Mesothelial cell of epicardium (in vitro differentiated cells): ENCODE results near the gene PTPRCAP. TPM values are rescaled to one million over a fixed set of nuclear protein-coding genes. Genes with fewer than 3 reads are reported as not detected.

Experiments used
- DNase-seq, 2 experiments: peaks; one replicate each; pipeline ENCODE4 v3.0.0; 2021; ENCODE audit warnings: low spot score in 2 of 2; ENCODE audit not compliant: unreplicated experiment in 2 of 2
- H3K27ac Mint-ChIP-seq: 2 replicates; pipeline ENCODE4 v1.8.0; 2021; ENCODE audit warnings: mixed read lengths
- H3K27me3 Mint-ChIP-seq: 2 replicates; pipeline ENCODE4 v1.8.0; 2021; ENCODE audit warnings: low read depth, mixed read lengths
- H3K36me3 Mint-ChIP-seq: 2 replicates; pipeline ENCODE4 v1.8.0; 2021; ENCODE audit warnings: mixed read lengths
- H3K4me1 Mint-ChIP-seq: 2 replicates; pipeline ENCODE4 v1.8.0; 2021; ENCODE audit warnings: mixed read lengths
- H3K4me3 Mint-ChIP-seq: 2 replicates; pipeline ENCODE4 v1.8.0; 2021; ENCODE audit warnings: mild to moderate bottlenecking, moderate library complexity, mixed read lengths
- H3K9me3 Mint-ChIP-seq: 2 replicates; pipeline ENCODE4 v1.8.0; 2021; ENCODE audit warnings: mixed read lengths
- CTCF ChIP-seq: fragments of 200-600 bp; sonication (generic); IDR thresholded peaks from one replicate; pipeline ENCODE4 v1.5.0; 2021; ENCODE audit warnings: antibody characterized with exemption; ENCODE audit not compliant: unreplicated experiment
- total RNA-seq: library from RNA; stranded (reverse); gene quantifications from 3 replicates; pipeline ENCODE4 v1.2.1, GENCODE V29; 2021

Gene PTPRCAP
- total RNA-seq, 1 donor from 2014 or later: 1.8 TPM

GRCh38 chr11:67397536-67397935 lies 39.9 kb downstream of the PTPRCAP start:
- H3K27me3 Mint-ChIP-seq: no peaks in the 10 kb centered on the region
- H3K4me3 Mint-ChIP-seq: no peak overlapping the region

GRCh38 chr11:67396587-67397389 lies 40.7 kb downstream of the PTPRCAP start:
- H3K36me3 Mint-ChIP-seq: peaks cover 2% of the 10 kb centered on the region
- H3K4me3 Mint-ChIP-seq: no peak overlapping the region
- H3K4me1 Mint-ChIP-seq: peaks cover 19% of the 10 kb centered on the region
- H3K27ac Mint-ChIP-seq: peak overlapping the region; percentile 36
- H3K9me3 Mint-ChIP-seq: no peaks in the 10 kb centered on the region
- DNase-seq: no peak
- no peaks in the 10 kb centered on the region for H3K27me3 Mint-ChIP-seq
- TF ChIP-seq CTCF: no peak

More at GRCh38 chr11:67397536-67397935, 39.9 kb downstream of the PTPRCAP start:
- no peaks in the 10 kb centered on the region for H3K9me3 Mint-ChIP-seq
- H3K4me1 Mint-ChIP-seq: peaks cover 18% of the 10 kb centered on the region
- TF ChIP-seq CTCF: no peak
- H3K27ac Mint-ChIP-seq: no peak overlapping the region
- DNase-seq: no peak
- peaks cover 2% of the 10 kb centered on the region for H3K36me3 Mint-ChIP-seq

GRCh38 chr11:67396259-67396581 lies 41.3 kb downstream of the PTPRCAP start:
- Mint-ChIP-seq H3K27ac (no peak overlapping the region), H3K27me3 (no peaks in the 10 kb centered on the region), H3K36me3 (peaks cover 2% of the 10 kb centered on the region), H3K4me1 (peaks cover 22% of the 10 kb centered on the region), H3K9me3 (no peaks in the 10 kb centered on the region), H3K4me3 (no peak overlapping the region)
- TF ChIP-seq CTCF: no peak
- DNase-seq: no peak

- Mint-ChIP-seq H3K36me3 (peaks cover 2% of the 10 kb centered on the region), H3K27me3 (no peaks in the 10 kb centered on the region), H3K4me3 (no peak overlapping the region), H3K9me3 (no peaks in the 10 kb centered on the region), H3K4me1 (peaks cover 25% of the 10 kb centered on the region), H3K27ac (no peak overlapping the region)
- DNase-seq: no peak
- TF ChIP-seq CTCF: no peak
These were observed 41.8 kb downstream of the PTPRCAP start for GRCh38 chr11:67395555-67396258.

- Mint-ChIP-seq H3K4me1 (peaks cover 28% of the 10 kb centered on the region), H3K9me3 (no peaks in the 10 kb centered on the region), H3K27me3 (no peaks in the 10 kb centered on the region), H3K4me3 (peak overlapping the region; percentile 32), H3K36me3 (peaks cover 2% of the 10 kb centered on the region), H3K27ac (no peak overlapping the region)
- no peak for DNase-seq
- TF ChIP-seq CTCF: no peak
These were observed 43.5 kb downstream of the PTPRCAP start for GRCh38 chr11:67393990-67394389.
